OCI-LY7 (cell line): ENCODE measurements around the gene RBP4. TPM values are rescaled to one million over a fixed set of nuclear protein-coding genes. Genes with fewer than 3 reads are reported as not detected.

Source experiments
- Bru-seq: library from RNA; stranded (reverse); fragments of 400-500 nt; gene quantifications from one replicate; lab custom pipeline; 2021; lab: Mats Ljungman, UMichigan
- BruChase-seq, 2 experiments: library from RNA; stranded (reverse); fragments of 400-500 nt; gene quantifications; one replicate each; lab custom pipeline; 2021; lab: Mats Ljungman, UMichigan
- BruUV-seq: library from RNA; stranded (reverse); fragments of 400-500 nt; replicated peaks from 2 replicates; lab custom pipeline; 2021; lab: Mats Ljungman, UMichigan
- CTCF ChIA-PET: fragments of 300-600 bp; sonication (Branson Sonifier 250); formaldehyde crosslinking; loops from one replicate; lab custom pipeline; 2022; ENCODE audit warnings: antibody characterized with exemption; ENCODE audit not compliant: unreplicated experiment; lab: Charles Lee
- POLR2A ChIA-PET: fragments of 300-600 bp; sonication (Branson Sonifier 250); formaldehyde crosslinking; loops from one replicate; lab custom pipeline; 2022; ENCODE audit warnings: antibody characterized with exemption; lab: Charles Lee
- DNase-seq: peaks from one replicate; pipeline ENCODE4 v3.0.0-alpha.2; 2015; ENCODE audit warnings: low spot score
- H2AFZ ChIP-seq: fragments of 200-600 bp; sonication (generic), shearing (Covaris generic); 2 replicates; pipeline ENCODE4 v1.6.1; 2014; ENCODE audit warnings: mild to moderate bottlenecking, antibody characterized with exemption, low read length, moderate library complexity
- H3K27ac ChIP-seq: fragments of 200-600 bp; sonication (generic); 2 replicates; pipeline ENCODE4 v1.5.1; 2014; ENCODE audit warnings: mixed run types, low read depth, mild to moderate bottlenecking, moderate library complexity, low read length, inconsistent platforms; ENCODE audit not compliant: poor library complexity, severe bottlenecking
- H3K36me3 ChIP-seq: fragments of 200-600 bp; sonication (generic); 2 replicates; pipeline ENCODE4 v1.6.1; 2014; ENCODE audit warnings: mild to moderate bottlenecking, antibody characterized with exemption, low read length, moderate library complexity, mixed read lengths; ENCODE audit not compliant: insufficient read depth
- H3K4me1 ChIP-seq: fragments of 200-600 bp; sonication (generic); 2 replicates; pipeline ENCODE4 v1.5.1; 2014; ENCODE audit warnings: mild to moderate bottlenecking, low read length; ENCODE audit not compliant: insufficient read depth, poor library complexity, severe bottlenecking
- H3K4me2 ChIP-seq: fragments of 200-600 bp; sonication (generic); 2 replicates; pipeline ENCODE4 v1.6.1; 2014; ENCODE audit warnings: mild to moderate bottlenecking, low read length
- H3K4me3 ChIP-seq: fragments of 200-600 bp; sonication (generic); 2 replicates; pipeline ENCODE4 v1.5.1; 2014; ENCODE audit warnings: mild to moderate bottlenecking, low read depth, low read length; ENCODE audit not compliant: poor library complexity, severe bottlenecking
- H3K79me2 ChIP-seq: fragments of 200-600 bp; sonication (generic); 2 replicates; pipeline ENCODE4 v1.6.1; 2016; ENCODE audit warnings: low read depth, mild to moderate bottlenecking, low read length, moderate library complexity, mixed read lengths; ENCODE audit not compliant: insufficient read depth
- H3K9me2 ChIP-seq: fragments of 200-600 bp; sonication (generic); 2 replicates; pipeline ENCODE4 v1.6.1; 2016; ENCODE audit warnings: mild to moderate bottlenecking, low read length, mixed read lengths; ENCODE audit not compliant: insufficient read depth
- H3K9me3 ChIP-seq: fragments of 200-600 bp; sonication (generic); 2 replicates; pipeline ENCODE4 v1.6.1; 2014; ENCODE audit warnings: mild to moderate bottlenecking, mixed run types, low read length, mixed read lengths
- H4K20me1 ChIP-seq: fragments of 200-600 bp; sonication (generic); 2 replicates; pipeline ENCODE4 v1.6.1; 2014; ENCODE audit warnings: mild to moderate bottlenecking, antibody characterized with exemption, low read length, moderate library complexity, mixed read lengths; ENCODE audit not compliant: insufficient read depth
- EZH2phosphoT487 ChIP-seq: fragments of 200-600 bp; sonication (generic); IDR thresholded peaks from 2 replicates; pipeline ENCODE4 v1.6.1; 2018; ENCODE audit warnings: low read depth, borderline replicate concordance, mild to moderate bottlenecking, mixed run types, antibody characterized with exemption, low read length, moderate library complexity, mixed read lengths
- intact Hi-C: fragments of 100-400 bp; cut with micrococcal nuclease; formaldehyde crosslinking; loops from one replicate; pipeline ENCODE4 v1.10.0; 2022; ENCODE audit not compliant: unreplicated experiment
- long read RNA-seq: library from polyadenylated mRNA; stranded (forward); transcript quantifications from one replicate; pipeline ENCODE4 v2.0.0, GENCODE V29; 2022
- total RNA-seq, 2 experiments: library from RNA; depleted of rRNA in 1 of 2; stranded (reverse); fragments of >200 nt in 1 of 2; shearing (Covaris generic) in 1 of 2; gene quantifications; 2 replicates each; pipeline ENCODE4 v1.2.3, GENCODE V29; 2014 to 2022
- TF ChIP-seq, protein P1 (sequence below): fragments of 200-600 bp; sonication (generic); conservative IDR thresholded peaks from 2 replicates; pipeline ENCODE4 v1.5.1; 2014; ENCODE audit warnings: mild to moderate bottlenecking, antibody characterized with exemption, low read length, moderate library complexity, mixed read lengths

Gene RBP4
- total RNA-seq (2014; rRNA removed; shearing (Covaris generic)), result not detected in 2 replicates
- total RNA-seq (2022), result not detected in 2 replicates
- Bru-seq, nascent RNA, result percentile 9 among the genes with signal in this experiment
- not detected for BruChase-seq, experiment 1, labeled RNA remaining after a 6-hour chase
- BruChase-seq, experiment 2, labeled RNA remaining after a 2-hour chase, result not detected
- long read RNA-seq, result 0 reads

GRCh38 chr10:93601146-93601773 lies at the start of gene RBP4:
TSS of gene RBP4 (minus strand) at chr10:93601235. CDS start at chr10:93601028, 207 bp downstream.
- ChIA-PET POLR2A (no interaction called here), CTCF (no interaction called here)
- no peak within 1 kb of the TSS for H2AFZ ChIP-seq
- H3K4me3 ChIP-seq, result no peak within 1 kb of the TSS
- no peaks in the 10 kb centered on the region for H3K36me3 ChIP-seq
- no peaks in the 10 kb centered on the region for H3K9me2 ChIP-seq
- no peak within 1 kb of the TSS for H3K27ac ChIP-seq
- H3K9me3 ChIP-seq, result no peaks in the 10 kb centered on the region
- no peak within 1 kb of the TSS for H3K4me2 ChIP-seq
- DNase-seq, result no peak
- no peaks in the 10 kb centered on the region for H4K20me1 ChIP-seq
- no peaks in the 10 kb centered on the region for H3K79me2 ChIP-seq
- no peak for TF ChIP-seq EZH2phosphoT487
- TF ChIP-seq, protein P1, sequence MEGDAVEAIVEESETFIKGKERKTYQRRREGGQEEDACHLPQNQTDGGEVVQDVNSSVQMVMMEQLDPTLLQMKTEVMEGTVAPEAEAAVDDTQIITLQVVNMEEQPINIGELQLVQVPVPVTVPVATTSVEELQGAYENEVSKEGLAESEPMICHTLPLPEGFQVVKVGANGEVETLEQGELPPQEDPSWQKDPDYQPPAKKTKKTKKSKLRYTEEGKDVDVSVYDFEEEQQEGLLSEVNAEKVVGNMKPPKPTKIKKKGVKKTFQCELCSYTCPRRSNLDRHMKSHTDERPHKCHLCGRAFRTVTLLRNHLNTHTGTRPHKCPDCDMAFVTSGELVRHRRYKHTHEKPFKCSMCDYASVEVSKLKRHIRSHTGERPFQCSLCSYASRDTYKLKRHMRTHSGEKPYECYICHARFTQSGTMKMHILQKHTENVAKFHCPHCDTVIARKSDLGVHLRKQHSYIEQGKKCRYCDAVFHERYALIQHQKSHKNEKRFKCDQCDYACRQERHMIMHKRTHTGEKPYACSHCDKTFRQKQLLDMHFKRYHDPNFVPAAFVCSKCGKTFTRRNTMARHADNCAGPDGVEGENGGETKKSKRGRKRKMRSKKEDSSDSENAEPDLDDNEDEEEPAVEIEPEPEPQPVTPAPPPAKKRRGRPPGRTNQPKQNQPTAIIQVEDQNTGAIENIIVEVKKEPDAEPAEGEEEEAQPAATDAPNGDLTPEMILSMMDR, result no peak
- intact Hi-C loops, result no loop called here
- BruUV-seq, result no TSS peak
- peaks cover 17% of the 10 kb centered on the region for H3K4me1 ChIP-seq

GRCh38 chr10:93639791-93640190 lies 38.8 kb upstream of the RBP4 start:
- POLR2A ChIA-PET, result interaction anchor here (0.6 kb wide), 1 partner anchor 85 kb away, joined by 3 read pairs; no protein-coding TSS in a partner anchor
- peaks cover 4% of the 10 kb centered on the region for H3K4me1 ChIP-seq
- intact Hi-C loops, result no loop called here
- no peaks in the 10 kb centered on the region for H3K9me2 ChIP-seq
- no peaks in the 10 kb centered on the region for H4K20me1 ChIP-seq
- no peaks in the 10 kb centered on the region for H3K36me3 ChIP-seq
- CTCF ChIA-PET, result no interaction called here
- TF ChIP-seq EZH2phosphoT487, result no peak
- TF ChIP-seq, protein P1, result no peak
- H2AFZ ChIP-seq, result no peak overlapping the region
- H3K27ac ChIP-seq, result no peak overlapping the region
- no TSS peak for BruUV-seq
- H3K79me2 ChIP-seq, result no peaks in the 10 kb centered on the region
- H3K9me3 ChIP-seq, result no peaks in the 10 kb centered on the region
- no peak for DNase-seq
- no peak overlapping the region for H3K4me3 ChIP-seq
- no peak overlapping the region for H3K4me2 ChIP-seq
